Liver (tissue), 9 donors: Measurements from ENCODE around the gene HAO1. TPM values are rescaled to one million over a fixed set of nuclear protein-coding genes. Genes with fewer than 3 reads are reported as not detected.

Experiments
- DNase-seq: peaks from one replicate; pipeline ENCODE4 v3.0.0-alpha.2; 2017; ENCODE audit warnings: low spot score
- H3K27ac ChIP-seq, 2 donors: one replicate each; pipeline ENCODE4 v1.7.0; 2013; ENCODE audit warnings: inconsistent platforms in 2 of 2, low read length in 2 of 2, control low read depth in 1 of 2, low read depth in 1 of 2, mild to moderate bottlenecking in 1 of 2
- H3K27me3 ChIP-seq, 4 donors: one replicate each; pipeline versions ENCODE4 v1.6.1 to v1.7.0; 2013; ENCODE audit warnings: low read length in 3 of 4, inconsistent platforms in 1 of 4, mild to moderate bottlenecking in 1 of 4, moderate library complexity in 1 of 4; ENCODE audit not compliant: control insufficient read depth in 4 of 4, insufficient read depth in 4 of 4
- H3K36me3 ChIP-seq, 4 donors: one replicate each; pipeline versions ENCODE4 v1.6.1 to v1.7.0; 2013; ENCODE audit warnings: low read length in 3 of 4, mild to moderate bottlenecking in 3 of 4, low read depth in 1 of 4, moderate library complexity in 1 of 4; ENCODE audit not compliant: control insufficient read depth in 4 of 4, insufficient read depth in 3 of 4
- H3K4me1 ChIP-seq, 4 donors: one replicate each; pipeline versions ENCODE4 v1.6.1 to v1.7.0; 2013; ENCODE audit warnings: low read length in 3 of 4, mild to moderate bottlenecking in 3 of 4, moderate library complexity in 1 of 4; ENCODE audit not compliant: control insufficient read depth in 4 of 4, insufficient read depth in 4 of 4
- H3K4me3 ChIP-seq, 3 donors: one replicate each; pipeline versions ENCODE4 v1.6.1 to v1.7.0; 2013; ENCODE audit warnings: low read length in 3 of 3, control low read depth in 1 of 3, low read depth in 1 of 3, mild to moderate bottlenecking in 1 of 3
- H3K9ac ChIP-seq, 2 donors: one replicate each; pipeline ENCODE4 v1.7.0; 2013; ENCODE audit warnings: low read length in 2 of 2, mild to moderate bottlenecking in 2 of 2, moderate library complexity in 2 of 2, control low read depth in 1 of 2, low read depth in 1 of 2
- H3K9me3 ChIP-seq, 4 donors: one replicate each; pipeline versions ENCODE4 v1.6.1 to v1.7.0; 2013; ENCODE audit warnings: low read length in 3 of 4; ENCODE audit not compliant: control insufficient read depth in 4 of 4
- EGR1 ChIP-seq, 2 donors: IDR thresholded peaks; 2 replicates each; pipeline ENCODE4 v1.6.1; 2016 to 2018; ENCODE audit warnings: antibody characterized with exemption in 2 of 2, low read depth in 2 of 2
- FOXA1 ChIP-seq: IDR thresholded peaks from 2 replicates; pipeline ENCODE4 v1.6.1; 2016; ENCODE audit warnings: antibody characterized with exemption
- HNF4A ChIP-seq, 2 donors: conservative IDR thresholded peaks; 2 replicates each; pipeline ENCODE4 v1.6.1; 2016; ENCODE audit warnings: antibody characterized with exemption in 2 of 2, mild to moderate bottlenecking in 2 of 2
- HNF4G ChIP-seq: IDR thresholded peaks from 2 replicates; pipeline ENCODE4 v1.6.1; 2016; ENCODE audit warnings: antibody characterized with exemption
- JUND ChIP-seq, 2 donors: IDR thresholded peaks; 2 replicates each; pipeline ENCODE4 v1.6.1; 2016; ENCODE audit warnings: antibody characterized with exemption in 2 of 2
- NR2F2 ChIP-seq: IDR thresholded peaks from 2 replicates; pipeline ENCODE4 v1.6.1; 2016; ENCODE audit warnings: antibody characterized with exemption
- RAD21 ChIP-seq, 2 donors: IDR thresholded peaks; 2 replicates each; pipeline ENCODE4 v1.6.1; 2016; ENCODE audit warnings: antibody characterized with exemption in 2 of 2, mild to moderate bottlenecking in 2 of 2
- RXRA ChIP-seq, 2 donors: IDR thresholded peaks; 2 replicates each; pipeline ENCODE4 v1.6.1; 2017 to 2018; ENCODE audit warnings: antibody characterized with exemption in 2 of 2, mild to moderate bottlenecking in 1 of 2
- YY1 ChIP-seq: IDR thresholded peaks from 2 replicates; pipeline ENCODE4 v1.6.1; 2016; ENCODE audit warnings: antibody characterized with exemption, mild to moderate bottlenecking
- WGBS: extraction: QIAGEN DNeasy Blood & Tissue Kit; methylation state at CpG from one replicate; pipeline ENCODE4 v1.1.7; 2013; 5-methylcytosine and 5-hydroxymethylcytosine counted together
- polyA plus RNA-seq, 2 donors: library from polyadenylated mRNA; stranded (reverse) in 1 of 2; unstranded in 1 of 2; fragments of 200-250 nt in 1 of 2; fragments of >200 nt in 1 of 2; fragmentation: Nextera tagmentation in 1 of 2; extraction: Ambion mirVana in 1 of 2; gene quantifications; one replicate each; pipeline versions ENCODE4 v1.2.1 to v1.2.3, GENCODE V29; 2013 to 2015
- total RNA-seq, 2 donors: library from RNA; depleted of rRNA; stranded (reverse); fragments of >200 nt; gene quantifications; one replicate each; pipeline ENCODE4 v1.2.3, GENCODE V29; 2014
- TF ChIP-seq, protein P1 (sequence below): IDR thresholded peaks from 2 replicates; pipeline ENCODE4 v1.6.1; 2016; ENCODE audit warnings: antibody characterized with exemption
- TF ChIP-seq, protein P2 (sequence below): IDR thresholded peaks from 2 replicates; pipeline ENCODE4 v1.6.1; 2016; ENCODE audit warnings: antibody characterized with exemption
- TF ChIP-seq, protein P3 (sequence below): fragments of 150-350 bp; IDR thresholded peaks from 2 replicates; pipeline ENCODE4 v1.5.1; 2017; ENCODE audit warnings: improper control_type of control experiment, low read depth, low read length; ENCODE audit not compliant: missing input control
- TF ChIP-seq, protein P4 (sequence below): IDR thresholded peaks from 2 replicates; pipeline ENCODE4 v1.6.1; 2016; ENCODE audit warnings: antibody characterized with exemption, mild to moderate bottlenecking
- donor health status: healthy.
- donor health status: healthy.
- donor health status: healthy.
- donor health status: healthy.
- donor health status: healthy.

HAO1 gene
- total and polyA plus RNA-seq, 4 donors, result 17.8 to 164 (median 161) TPM

DNA sequence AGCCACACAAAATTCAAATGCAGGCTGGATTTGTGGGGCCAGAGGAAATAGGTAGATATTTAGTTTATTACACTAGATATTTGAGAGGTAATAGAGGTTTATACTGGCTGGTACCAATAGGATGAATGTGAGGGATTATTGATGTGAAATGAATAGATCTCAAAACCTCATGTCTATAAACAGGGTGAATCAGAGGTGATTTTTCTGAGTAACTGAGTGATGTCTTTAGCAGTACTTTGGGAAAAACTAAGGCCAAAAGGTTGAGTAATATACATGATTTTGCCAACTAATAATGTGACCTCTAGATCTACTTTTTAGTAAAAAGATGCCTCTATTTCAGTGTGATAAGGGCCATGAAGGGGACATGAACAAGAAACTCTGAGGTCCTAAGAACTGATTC lies 86.8 kb downstream of the HAO1 start:
- Histone ChIP-seq H3K4me3 (no peak overlapping the region), H3K27ac (no peak overlapping the region), H3K36me3 (no peaks in the 10 kb centered on the region), H3K27me3 (no peaks in the 10 kb centered on the region), H3K9me3 (no peaks in the 10 kb centered on the region), H3K9ac (no peak overlapping the region), H3K4me1 (no peaks in the 10 kb centered on the region)
- TF ChIP-seq YY1, result no peak
- TF ChIP-seq, protein P1, sequence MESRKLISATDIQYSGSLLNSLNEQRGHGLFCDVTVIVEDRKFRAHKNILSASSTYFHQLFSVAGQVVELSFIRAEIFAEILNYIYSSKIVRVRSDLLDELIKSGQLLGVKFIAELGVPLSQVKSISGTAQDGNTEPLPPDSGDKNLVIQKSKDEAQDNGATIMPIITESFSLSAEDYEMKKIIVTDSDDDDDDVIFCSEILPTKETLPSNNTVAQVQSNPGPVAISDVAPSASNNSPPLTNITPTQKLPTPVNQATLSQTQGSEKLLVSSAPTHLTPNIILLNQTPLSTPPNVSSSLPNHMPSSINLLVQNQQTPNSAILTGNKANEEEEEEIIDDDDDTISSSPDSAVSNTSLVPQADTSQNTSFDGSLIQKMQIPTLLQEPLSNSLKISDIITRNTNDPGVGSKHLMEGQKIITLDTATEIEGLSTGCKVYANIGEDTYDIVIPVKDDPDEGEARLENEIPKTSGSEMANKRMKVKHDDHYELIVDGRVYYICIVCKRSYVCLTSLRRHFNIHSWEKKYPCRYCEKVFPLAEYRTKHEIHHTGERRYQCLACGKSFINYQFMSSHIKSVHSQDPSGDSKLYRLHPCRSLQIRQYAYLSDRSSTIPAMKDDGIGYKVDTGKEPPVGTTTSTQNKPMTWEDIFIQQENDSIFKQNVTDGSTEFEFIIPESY, result no peak
- TF ChIP-seq NR2F2, result no peak
- TF ChIP-seq, protein P2, sequence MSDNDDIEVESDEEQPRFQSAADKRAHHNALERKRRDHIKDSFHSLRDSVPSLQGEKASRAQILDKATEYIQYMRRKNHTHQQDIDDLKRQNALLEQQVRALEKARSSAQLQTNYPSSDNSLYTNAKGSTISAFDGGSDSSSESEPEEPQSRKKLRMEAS, result no peak
- TF ChIP-seq, protein P3, sequence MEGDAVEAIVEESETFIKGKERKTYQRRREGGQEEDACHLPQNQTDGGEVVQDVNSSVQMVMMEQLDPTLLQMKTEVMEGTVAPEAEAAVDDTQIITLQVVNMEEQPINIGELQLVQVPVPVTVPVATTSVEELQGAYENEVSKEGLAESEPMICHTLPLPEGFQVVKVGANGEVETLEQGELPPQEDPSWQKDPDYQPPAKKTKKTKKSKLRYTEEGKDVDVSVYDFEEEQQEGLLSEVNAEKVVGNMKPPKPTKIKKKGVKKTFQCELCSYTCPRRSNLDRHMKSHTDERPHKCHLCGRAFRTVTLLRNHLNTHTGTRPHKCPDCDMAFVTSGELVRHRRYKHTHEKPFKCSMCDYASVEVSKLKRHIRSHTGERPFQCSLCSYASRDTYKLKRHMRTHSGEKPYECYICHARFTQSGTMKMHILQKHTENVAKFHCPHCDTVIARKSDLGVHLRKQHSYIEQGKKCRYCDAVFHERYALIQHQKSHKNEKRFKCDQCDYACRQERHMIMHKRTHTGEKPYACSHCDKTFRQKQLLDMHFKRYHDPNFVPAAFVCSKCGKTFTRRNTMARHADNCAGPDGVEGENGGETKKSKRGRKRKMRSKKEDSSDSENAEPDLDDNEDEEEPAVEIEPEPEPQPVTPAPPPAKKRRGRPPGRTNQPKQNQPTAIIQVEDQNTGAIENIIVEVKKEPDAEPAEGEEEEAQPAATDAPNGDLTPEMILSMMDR, result no peak
- no peak for TF ChIP-seq RAD21 (IDR thresholded peaks at IDR 0.05)
- TF ChIP-seq RXRA (IDR thresholded peaks at IDR 0.05), result no peak
- no peak for TF ChIP-seq EGR1 (IDR thresholded peaks at IDR 0.05; ENCODE audit: low read depth in 2 of 2)
- no peak for TF ChIP-seq FOXA1
- TF ChIP-seq, protein P4, sequence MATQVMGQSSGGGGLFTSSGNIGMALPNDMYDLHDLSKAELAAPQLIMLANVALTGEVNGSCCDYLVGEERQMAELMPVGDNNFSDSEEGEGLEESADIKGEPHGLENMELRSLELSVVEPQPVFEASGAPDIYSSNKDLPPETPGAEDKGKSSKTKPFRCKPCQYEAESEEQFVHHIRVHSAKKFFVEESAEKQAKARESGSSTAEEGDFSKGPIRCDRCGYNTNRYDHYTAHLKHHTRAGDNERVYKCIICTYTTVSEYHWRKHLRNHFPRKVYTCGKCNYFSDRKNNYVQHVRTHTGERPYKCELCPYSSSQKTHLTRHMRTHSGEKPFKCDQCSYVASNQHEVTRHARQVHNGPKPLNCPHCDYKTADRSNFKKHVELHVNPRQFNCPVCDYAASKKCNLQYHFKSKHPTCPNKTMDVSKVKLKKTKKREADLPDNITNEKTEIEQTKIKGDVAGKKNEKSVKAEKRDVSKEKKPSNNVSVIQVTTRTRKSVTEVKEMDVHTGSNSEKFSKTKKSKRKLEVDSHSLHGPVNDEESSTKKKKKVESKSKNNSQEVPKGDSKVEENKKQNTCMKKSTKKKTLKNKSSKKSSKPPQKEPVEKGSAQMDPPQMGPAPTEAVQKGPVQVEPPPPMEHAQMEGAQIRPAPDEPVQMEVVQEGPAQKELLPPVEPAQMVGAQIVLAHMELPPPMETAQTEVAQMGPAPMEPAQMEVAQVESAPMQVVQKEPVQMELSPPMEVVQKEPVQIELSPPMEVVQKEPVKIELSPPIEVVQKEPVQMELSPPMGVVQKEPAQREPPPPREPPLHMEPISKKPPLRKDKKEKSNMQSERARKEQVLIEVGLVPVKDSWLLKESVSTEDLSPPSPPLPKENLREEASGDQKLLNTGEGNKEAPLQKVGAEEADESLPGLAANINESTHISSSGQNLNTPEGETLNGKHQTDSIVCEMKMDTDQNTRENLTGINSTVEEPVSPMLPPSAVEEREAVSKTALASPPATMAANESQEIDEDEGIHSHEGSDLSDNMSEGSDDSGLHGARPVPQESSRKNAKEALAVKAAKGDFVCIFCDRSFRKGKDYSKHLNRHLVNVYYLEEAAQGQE, result no peak
- TF ChIP-seq HNF4A (conservative IDR thresholded peaks at IDR 0.05), result no peak
- no peak for TF ChIP-seq HNF4G
- no peak for TF ChIP-seq JUND (IDR thresholded peaks at IDR 0.05)
- no peak for DNase-seq

DNA sequence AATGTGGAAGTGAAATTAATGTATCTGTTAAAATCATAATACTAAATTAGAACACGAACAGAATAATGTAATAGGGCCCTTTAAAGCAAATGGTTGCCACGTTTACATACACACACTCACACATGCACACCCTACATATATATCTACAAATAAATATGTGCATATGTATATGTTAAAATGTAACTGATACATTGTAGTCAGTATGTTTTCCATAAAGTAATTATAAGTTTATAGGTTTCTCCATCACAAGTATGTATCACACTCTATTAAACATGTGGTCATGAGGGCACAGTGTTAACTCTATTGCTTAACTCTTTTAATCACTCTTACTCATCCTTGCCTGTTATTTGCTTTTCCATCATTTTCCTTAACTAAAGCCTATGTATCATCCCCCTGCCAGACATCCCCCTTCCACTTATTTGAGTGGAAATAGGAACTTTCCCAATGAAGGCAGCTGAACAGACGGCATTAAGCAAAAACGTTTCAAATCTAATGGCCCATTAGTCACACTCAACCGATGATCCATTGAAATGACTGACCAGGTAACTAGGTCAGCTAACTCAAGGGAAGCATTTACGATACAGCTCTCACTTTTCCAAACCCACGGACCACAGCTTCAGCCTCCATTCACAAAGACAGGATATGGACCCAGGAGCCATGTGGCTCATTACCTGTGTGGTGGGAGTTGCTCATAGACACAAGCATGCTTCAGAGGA lies 89.3 kb downstream of the HAO1 start:
- Histone ChIP-seq H3K9ac (no peak overlapping the region), H3K9me3 (no peaks in the 10 kb centered on the region), H3K27me3 (no peaks in the 10 kb centered on the region), H3K4me1 (no peaks in the 10 kb centered on the region), H3K4me3 (no peak overlapping the region), H3K27ac (no peak overlapping the region), H3K36me3 (no peaks in the 10 kb centered on the region)
- TF ChIP-seq HNF4G, result no peak
- no peak for DNase-seq
- 90% methylated on average over 7 of the region's 7 CpGs for WGBS
